ENCODE measurements around the gene DCHS1.

DNA sequence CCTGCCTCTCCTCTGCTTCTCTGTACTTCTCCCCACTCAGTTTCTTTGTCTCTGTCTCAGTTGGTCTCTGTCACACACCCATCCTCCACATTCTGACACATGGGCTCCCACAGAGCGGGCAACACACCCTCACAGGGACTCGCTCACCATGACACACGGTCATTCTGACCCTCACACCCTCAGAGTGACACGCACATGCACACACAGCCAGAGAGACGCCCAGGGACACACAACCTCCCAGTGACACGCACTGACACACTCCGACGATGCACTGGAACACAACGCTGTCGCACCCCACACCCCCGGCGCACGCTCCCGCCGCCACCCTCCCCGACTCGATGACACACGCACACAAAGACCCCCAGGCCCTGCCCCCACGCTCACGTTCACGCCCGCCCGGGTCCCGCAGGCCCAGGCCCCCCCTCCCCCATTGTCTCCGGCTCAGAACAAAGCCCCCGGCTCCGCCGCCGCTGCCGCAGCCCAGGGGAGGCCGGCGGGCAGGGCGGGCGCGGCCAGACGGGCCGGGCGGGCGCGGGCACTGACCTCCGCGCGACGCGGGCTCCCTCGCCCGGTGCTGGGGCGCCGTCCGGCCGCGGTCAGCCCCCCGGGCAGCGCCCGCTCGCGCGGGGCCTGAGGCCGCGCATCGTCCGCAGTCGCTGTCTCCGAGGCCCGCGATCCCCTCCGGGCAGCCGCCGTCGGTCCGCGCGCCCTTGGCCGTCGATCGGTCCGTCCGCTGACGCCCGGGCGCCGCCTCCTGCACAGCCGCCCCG is 404 bp downstream of the DCHS1 start:
- TF ChIP-seq, protein P1, sequence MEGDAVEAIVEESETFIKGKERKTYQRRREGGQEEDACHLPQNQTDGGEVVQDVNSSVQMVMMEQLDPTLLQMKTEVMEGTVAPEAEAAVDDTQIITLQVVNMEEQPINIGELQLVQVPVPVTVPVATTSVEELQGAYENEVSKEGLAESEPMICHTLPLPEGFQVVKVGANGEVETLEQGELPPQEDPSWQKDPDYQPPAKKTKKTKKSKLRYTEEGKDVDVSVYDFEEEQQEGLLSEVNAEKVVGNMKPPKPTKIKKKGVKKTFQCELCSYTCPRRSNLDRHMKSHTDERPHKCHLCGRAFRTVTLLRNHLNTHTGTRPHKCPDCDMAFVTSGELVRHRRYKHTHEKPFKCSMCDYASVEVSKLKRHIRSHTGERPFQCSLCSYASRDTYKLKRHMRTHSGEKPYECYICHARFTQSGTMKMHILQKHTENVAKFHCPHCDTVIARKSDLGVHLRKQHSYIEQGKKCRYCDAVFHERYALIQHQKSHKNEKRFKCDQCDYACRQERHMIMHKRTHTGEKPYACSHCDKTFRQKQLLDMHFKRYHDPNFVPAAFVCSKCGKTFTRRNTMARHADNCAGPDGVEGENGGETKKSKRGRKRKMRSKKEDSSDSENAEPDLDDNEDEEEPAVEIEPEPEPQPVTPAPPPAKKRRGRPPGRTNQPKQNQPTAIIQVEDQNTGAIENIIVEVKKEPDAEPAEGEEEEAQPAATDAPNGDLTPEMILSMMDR (IDR thresholded peaks at IDR 0.05), result no peak
- TF ChIP-seq POLR2A (IDR thresholded peaks at IDR 0.05), result no peak
